ENCODE data around the gene PDK1. TPM values are rescaled to one million over a fixed set of nuclear protein-coding genes. Genes with fewer than 3 reads are reported as not detected.

The PDK1 gene
- total RNA-seq, 2 experiments from 2014 or later: 30.0 to 31.1 TPM

DNA sequence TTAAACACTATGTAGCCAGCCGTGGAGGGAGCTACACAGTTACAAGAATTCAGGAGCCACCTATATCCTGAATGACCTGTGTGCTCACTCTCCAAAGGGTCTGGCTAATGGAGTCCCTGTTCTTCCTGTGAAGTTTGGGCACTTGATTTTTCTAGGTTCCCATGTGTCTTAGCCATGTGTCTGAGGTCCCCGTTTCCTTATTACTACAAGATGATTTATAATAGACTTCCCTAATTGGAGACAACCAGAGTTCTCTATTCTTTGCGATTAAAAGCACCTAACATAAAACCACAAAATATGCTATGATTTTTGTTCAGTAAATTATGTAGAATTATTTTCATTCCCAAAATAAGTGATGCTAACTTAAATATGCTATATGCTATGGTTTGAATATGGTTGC is 83.4 kb downstream of the PDK1 start:
- POLR2A ChIA-PET: no interaction called here
- Histone ChIP-seq H3K27ac (ENCODE audit: low read depth in 1 of 2, low read length in 2 of 2) (no peak overlapping the region), H3K9me3 (ENCODE audit: control insufficient read depth in 1 of 2, insufficient read depth in 1 of 2, low read length in 2 of 2) (no peaks in the 10 kb centered on the region), H3K4me3 (ENCODE audit: low read length) (no peak overlapping the region), H3K27me3 (ENCODE audit: control insufficient read depth in 1 of 2, insufficient read depth in 2 of 2, low read length in 2 of 2) (no peaks in the 10 kb centered on the region), H3K36me3 (ENCODE audit: insufficient read depth, low read length) (no peaks in the 10 kb centered on the region), H3K4me1 (ENCODE audit: insufficient read depth, low read length) (no peaks in the 10 kb centered on the region)
- TF ChIP-seq CTCF (IDR thresholded peaks at IDR 0.05): no peak
- intact Hi-C loops (cut with DNase I, micrococcal nuclease): no loop called here
- Mint-ChIP-seq H3K4me3 (no peak overlapping the region), H3K9me3 (no peaks in the 10 kb centered on the region), H3K36me3 (ENCODE audit: low read depth) (no peaks in the 10 kb centered on the region), H3K4me1 (ENCODE audit: low read depth) (peaks cover 4% of the 10 kb centered on the region), H3K27me3 (no peaks in the 10 kb centered on the region), H3K27ac (no peak overlapping the region)
- CTCF ChIA-PET: no interaction called here
- ATAC-seq (ENCODE audit: poor library complexity) (no peak), DNase-seq (no peak)

- H3K27ac Mint-ChIP-seq: no peak overlapping the region
- POLR2A ChIA-PET: no interaction called here
- H3K4me3 Mint-ChIP-seq: no peak overlapping the region
- no peaks in the 10 kb centered on the region for H3K36me3 Mint-ChIP-seq (ENCODE audit: low read depth)
- no peaks in the 10 kb centered on the region for H3K27me3 Mint-ChIP-seq
- Histone ChIP-seq H3K27me3 (ENCODE audit: control insufficient read depth in 1 of 2, insufficient read depth in 2 of 2, low read length in 2 of 2) (no peaks in the 10 kb centered on the region), H3K4me3 (ENCODE audit: low read length) (no peak overlapping the region), H3K27ac (ENCODE audit: low read depth in 1 of 2, low read length in 2 of 2) (no peak overlapping the region), H3K9me3 (ENCODE audit: control insufficient read depth in 1 of 2, insufficient read depth in 1 of 2, low read length in 2 of 2) (no peaks in the 10 kb centered on the region), H3K36me3 (ENCODE audit: insufficient read depth, low read length) (no peaks in the 10 kb centered on the region), H3K4me1 (ENCODE audit: insufficient read depth, low read length) (no peaks in the 10 kb centered on the region)
- intact Hi-C loops (cut with DNase I, micrococcal nuclease): no loop called here
- H3K9me3 Mint-ChIP-seq: no peaks in the 10 kb centered on the region
- DNase-seq (no peak), ATAC-seq (ENCODE audit: poor library complexity) (no peak)
- CTCF ChIA-PET: no interaction called here
- peaks cover 4% of the 10 kb centered on the region for H3K4me1 Mint-ChIP-seq (ENCODE audit: low read depth)
- TF ChIP-seq CTCF (IDR thresholded peaks at IDR 0.05): no peak
Measured at GRCh38 chr2:172639823-172640222, 83.9 kb downstream of the PDK1 start.

GRCh38 chr2:172640389-172640788 is 84.5 kb downstream of the PDK1 start:
- H3K4me3 Mint-ChIP-seq: no peak overlapping the region
- no peaks in the 10 kb centered on the region for H3K36me3 Mint-ChIP-seq (ENCODE audit: low read depth)
- Histone ChIP-seq H3K4me1 (ENCODE audit: insufficient read depth, low read length) (no peaks in the 10 kb centered on the region), H3K9me3 (ENCODE audit: control insufficient read depth in 1 of 2, insufficient read depth in 1 of 2, low read length in 2 of 2) (no peaks in the 10 kb centered on the region), H3K27me3 (ENCODE audit: control insufficient read depth in 1 of 2, insufficient read depth in 2 of 2, low read length in 2 of 2) (no peaks in the 10 kb centered on the region), H3K4me3 (ENCODE audit: low read length) (no peak overlapping the region), H3K27ac (ENCODE audit: low read depth in 1 of 2, low read length in 2 of 2) (no peak overlapping the region), H3K36me3 (ENCODE audit: insufficient read depth, low read length) (no peaks in the 10 kb centered on the region)
- H3K27ac Mint-ChIP-seq: no peak overlapping the region
- ChIA-PET POLR2A (no interaction called here), CTCF (no interaction called here)
- H3K27me3 Mint-ChIP-seq: no peaks in the 10 kb centered on the region
- no peak for ATAC-seq (ENCODE audit: poor library complexity)
- intact Hi-C loops (cut with DNase I, micrococcal nuclease): no loop called here
- DNase-seq: no peak
- H3K9me3 Mint-ChIP-seq: no peaks in the 10 kb centered on the region
- H3K4me1 Mint-ChIP-seq (ENCODE audit: low read depth): peaks cover 4% of the 10 kb centered on the region
- TF ChIP-seq CTCF (IDR thresholded peaks at IDR 0.05): no peak

Data from CD4-positive, alpha-beta T cell (primary cell).